HG02852 (cell line): ENCODE results near the gene AUH.
"Not testable (repeated sequence)": the region's sequence is repeated elsewhere in the genome, so short reads cannot be mapped to it uniquely, and the experiment has no call there.

Experiments used
- ATAC-seq: cut with Tn5 transposase; IDR thresholded peaks from one replicate; pipeline ENCODE4 v1.9.1; 2021; ENCODE audit warnings: mild to moderate bottlenecking, moderate library complexity; ENCODE audit not compliant: unreplicated experiment

Gene AUH, protein sequence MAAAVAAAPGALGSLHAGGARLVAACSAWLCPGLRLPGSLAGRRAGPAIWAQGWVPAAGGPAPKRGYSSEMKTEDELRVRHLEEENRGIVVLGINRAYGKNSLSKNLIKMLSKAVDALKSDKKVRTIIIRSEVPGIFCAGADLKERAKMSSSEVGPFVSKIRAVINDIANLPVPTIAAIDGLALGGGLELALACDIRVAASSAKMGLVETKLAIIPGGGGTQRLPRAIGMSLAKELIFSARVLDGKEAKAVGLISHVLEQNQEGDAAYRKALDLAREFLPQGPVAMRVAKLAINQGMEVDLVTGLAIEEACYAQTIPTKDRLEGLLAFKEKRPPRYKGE

DNA sequence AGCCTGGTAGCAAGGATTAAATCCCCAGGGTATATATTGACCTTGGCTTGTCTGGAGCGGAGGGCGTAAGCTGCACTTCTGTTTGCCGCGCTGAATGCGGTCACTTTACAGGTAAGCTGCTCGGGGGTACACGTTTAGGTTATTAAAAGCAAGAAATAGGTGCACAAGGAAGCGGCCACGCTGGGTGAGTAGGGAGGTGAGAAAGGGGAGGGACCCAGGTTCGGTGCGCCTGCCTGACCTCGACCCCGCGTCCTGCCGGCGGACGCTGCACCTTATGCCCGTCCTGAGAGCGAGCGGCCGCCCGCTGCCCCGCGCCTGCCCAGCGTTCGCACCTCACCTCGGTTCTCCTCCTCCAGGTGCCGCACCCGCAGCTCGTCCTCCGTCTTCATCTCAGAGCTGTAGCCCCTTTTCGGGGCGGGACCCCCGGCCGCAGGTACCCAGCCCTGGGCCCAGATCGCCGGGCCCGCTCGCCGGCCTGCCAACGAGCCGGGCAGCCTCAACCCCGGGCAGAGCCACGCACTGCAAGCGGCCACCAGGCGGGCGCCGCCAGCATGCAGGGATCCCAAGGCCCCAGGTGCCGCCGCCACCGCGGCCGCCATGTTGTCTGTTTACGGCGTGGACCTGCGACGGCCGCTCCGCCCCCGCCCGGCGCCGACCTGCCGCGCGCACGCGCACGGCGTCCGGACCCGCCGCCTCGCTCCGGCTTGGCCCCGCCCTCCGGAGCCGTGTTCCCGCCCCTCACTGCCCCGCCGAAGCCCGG, at the start of gene AUH:
TSS of gene AUH (minus strand) at position 628 of the 760 bp plus-strand sequence. CDS start at position 599, 29 bp downstream.
- ATAC-seq: peak; percentile 83

DNA sequence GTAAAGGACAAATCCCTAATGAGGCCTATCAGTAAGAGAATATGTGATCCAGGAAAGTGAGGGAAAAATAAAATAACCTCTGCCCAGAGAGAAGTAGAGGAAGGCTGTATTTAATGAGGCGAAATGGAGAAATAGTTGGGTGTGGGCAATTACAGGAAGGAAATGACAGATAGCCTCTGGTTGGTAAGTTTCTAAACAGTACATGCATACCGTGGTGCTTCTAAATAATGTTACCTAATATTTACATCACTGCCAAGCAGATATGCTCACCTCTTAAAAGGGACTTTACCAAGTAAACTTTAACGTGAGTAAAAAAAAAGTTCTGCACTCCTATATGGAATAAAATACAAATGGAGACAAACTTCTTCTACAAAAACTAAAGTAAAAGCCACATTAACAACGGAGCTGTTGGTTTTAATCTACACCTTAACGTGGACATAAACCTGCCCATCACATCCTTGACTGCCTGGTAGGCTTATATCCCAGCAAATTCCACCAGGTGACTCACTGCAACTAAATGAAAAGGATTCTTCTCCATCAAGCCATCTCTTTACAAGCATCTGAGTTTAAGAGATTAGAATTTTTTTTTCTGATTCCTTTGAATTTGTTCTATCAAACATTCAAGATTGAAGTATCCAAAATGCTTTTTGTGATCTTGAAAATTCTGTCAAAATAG, 49.5 kb upstream of the AUH start:
- no peak for ATAC-seq

DNA sequence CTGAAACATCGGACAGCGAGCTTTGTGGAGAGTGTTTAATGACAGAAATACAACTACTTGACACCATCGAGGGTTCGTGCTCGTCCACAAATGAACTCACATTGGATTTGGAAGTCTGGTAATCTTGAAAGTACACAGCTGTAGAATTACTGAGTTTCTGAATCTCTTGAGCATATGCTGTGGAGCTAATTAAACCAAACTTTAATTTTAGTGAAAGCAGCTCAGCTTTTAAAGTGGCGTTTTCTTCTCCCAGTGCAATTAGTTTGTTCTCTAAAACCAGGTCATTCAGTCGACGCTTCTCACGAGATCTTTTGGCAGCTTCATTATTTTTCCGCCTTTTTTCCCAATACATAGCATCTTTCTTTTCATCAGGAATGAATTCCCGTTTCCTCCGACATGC, 48.4 kb upstream of the AUH start:
- ATAC-seq: no peak

DNA sequence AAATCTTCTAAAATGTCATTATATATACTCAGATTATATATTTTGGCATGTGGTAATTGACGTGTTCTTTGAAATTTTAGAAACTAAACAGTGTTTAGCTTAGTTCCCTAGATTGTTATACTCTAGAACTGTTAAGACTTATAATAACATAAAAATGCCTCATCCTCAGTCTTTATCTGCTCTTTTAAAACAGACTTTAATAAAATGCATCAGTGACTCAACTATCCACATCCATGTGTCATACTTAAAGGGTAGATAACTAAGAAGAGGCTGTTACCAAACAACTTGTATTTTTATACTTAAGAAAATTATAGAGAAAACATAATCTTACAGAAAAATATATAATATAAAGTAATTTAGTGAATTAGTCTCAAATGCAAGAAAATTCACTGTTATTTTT, 46.8 kb upstream of the AUH start:
- no peak for ATAC-seq

DNA sequence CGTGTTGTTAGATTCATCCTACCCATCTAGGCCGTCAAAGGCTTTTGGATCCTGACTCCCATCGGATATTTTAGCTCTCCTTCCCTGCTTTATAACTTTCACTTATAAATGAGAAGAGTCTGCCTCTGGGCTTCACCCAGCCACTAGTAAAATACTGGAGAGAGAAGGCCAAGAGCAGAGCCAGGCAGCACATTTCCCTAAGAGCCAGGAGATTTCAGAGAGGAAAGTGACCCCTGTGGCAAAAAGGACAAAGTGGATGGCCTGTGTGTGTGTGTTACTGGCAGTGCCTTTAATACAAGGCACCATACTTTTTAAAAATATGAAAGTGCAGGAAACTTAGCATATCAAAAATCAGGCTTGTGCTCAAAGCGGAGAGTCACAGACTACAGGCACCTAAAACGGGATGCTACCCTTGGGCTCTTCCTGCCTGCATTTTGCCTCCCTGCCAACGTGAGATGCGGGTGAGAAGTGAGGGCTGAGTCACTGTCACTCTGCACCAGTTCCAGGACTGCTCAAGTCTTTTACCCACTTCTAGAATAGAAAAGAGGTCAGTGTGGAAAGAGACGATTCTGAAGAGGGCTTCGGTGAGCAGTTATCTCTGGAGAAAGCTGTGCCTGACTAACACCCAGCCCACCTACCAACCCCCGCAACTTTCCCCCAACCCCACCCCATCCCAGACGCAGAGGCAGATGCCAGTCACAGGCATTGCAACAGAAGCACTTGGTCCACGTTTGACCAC, 46.0 kb upstream of the AUH start:
- ATAC-seq: no peak

DNA sequence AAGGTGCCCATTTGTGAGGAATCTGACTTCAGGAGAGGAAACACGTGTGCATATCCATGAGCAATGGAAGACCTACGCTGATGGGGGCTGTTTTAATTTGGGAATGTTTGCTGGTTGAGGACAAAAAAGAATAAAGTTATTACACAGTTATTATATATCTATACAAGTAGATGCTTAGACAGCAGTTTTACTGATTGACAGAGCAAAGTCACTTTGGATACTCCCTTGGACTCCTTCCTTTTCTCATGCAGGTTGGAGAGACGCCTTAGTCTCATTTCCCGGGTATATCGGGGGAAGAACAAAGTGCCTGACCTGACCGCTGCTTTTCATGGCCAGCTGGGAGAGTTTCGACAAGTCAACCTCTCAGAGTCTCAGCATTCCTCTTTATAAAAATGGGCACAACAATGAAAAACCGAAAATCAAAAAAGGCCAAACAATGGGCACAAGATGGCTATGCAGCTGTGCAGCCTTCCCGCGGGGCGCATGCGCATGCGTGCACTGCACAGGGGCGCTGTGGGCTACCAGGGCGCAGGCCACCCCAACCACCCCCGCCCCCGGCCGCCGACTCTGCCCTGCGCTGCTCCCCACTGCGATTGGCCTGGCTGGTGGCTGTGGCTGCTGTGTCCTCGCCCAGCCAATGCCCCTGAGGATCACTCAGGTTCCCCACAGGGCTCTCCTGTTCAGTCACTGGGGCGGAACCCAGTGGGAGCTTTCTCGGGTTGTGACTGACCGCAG, 43.8 kb upstream of the AUH start:
- no peak for ATAC-seq

DNA sequence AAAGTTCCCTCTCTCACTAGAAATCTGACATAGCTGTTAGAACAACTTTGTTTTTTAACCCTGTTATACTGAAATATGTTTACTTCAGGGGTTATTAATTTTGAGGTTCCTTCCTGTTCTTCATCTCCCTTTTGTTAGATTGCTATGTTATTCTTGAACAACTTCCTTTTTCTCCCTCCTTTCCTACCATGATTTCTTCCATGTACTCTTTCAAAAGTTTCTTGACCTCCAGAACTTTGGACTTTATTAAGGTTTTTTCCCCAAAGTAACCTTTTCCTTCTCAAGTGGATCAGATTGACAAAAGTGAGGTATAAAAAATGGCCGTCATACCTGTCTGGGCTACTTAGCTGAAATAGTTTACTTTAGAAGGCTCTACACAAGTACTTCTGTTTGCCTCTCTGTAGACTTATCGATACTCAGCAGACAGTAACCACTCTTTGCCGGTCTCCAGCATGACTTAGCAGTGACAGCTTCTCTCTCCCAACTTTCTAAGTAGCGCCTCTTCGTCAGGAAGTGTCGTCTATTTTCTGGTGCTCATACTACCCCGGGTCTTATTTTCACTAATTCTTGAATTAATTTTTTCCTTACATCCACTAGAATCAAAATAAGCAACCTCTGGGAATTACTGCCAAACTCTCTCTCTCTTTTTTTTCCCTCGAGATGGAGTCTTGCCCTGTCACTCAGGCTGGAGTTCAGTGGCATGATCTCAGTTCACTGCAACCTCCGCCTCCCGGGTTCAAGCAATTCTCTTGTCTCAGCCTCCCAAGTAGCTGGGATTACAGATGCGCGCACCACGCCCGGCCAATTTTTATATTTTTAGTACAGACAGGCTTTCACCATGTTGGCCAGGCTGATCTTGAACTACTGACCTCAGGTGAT, 42.2 kb upstream of the AUH start:
- ATAC-seq: no peak

DNA sequence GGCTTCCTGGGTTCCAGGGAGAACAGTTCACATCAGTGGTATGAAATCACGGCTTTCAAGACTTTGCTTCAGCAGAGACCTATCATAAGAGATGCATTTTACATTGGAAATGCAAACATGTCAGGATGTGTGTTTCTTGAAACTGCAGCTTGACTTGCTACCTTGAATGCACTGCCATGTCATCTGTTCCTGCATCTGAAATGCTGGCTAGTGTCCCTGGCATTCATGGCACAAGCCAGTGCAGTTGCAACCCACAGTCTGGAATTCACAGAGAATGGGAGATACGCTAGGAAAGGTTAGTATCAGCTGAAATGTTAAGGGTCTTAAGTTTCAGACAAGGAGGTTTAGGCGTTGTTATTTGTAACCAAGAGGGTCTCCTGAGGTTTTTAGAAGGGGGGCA, 37.2 kb upstream of the AUH start:
- no peak for ATAC-seq

DNA sequence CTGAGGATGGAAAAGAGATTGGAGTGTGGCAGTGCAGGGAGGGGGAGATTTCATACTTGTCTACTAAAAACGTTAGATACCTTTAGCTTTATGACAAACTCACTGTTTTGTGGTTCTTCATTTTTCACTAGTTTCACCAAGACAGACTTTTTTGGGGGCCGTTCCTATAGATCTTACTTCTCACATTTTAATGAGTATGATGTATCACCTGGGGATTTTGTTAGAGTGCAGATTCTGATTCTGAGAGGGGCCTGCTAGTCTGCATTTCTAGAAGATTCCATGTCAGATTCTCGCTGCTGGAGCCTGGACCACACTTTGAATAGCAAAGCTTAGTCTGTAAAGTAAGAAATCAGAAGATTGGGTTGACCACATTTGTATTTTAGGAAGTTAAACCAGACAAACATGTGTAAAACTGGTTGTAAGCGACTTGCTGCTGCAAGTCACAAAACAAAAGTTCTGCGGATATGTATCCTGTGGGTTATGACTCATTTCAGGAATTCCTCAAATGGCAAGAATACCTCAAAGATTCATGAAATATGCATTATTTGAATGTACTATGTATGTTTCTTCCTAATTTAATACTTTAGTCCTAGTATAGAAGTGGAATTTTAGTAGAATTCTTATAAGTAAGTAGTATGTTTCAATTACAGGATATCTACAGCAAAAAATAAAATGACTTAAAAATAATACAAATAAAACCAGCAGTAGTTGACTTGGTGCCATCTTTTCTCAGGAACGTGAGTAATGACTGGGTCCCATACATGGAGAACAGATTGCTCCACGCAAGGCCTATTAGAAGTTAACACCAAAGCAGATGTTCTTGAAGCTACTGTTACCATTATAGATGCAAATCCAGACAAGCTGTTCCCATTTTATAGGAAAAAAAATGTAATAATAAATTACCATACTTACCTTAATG, 34.1 kb upstream of the AUH start:
- peak; percentile 57 for ATAC-seq

DNA sequence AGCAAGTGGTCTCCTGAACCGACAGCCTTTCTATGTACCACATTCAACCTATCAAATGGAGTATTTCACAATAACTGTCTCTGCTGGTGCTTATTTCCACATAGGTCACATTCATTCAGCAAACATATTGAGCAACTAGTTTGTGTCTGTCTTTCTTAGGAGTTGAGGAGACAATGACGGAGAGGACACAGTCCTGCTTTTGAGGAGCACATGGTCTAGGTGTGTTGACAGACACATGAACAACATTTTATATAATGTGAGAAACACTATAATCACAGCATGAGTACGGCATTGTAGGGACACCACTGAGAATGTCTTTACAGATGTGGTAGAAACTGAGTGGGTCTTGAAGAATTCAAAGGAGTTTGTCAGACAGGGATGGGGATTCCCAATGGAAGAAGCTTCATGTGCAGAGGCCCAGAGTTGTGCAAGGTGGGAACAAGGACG, 33.4 kb upstream of the AUH start:
- ATAC-seq: no peak

DNA sequence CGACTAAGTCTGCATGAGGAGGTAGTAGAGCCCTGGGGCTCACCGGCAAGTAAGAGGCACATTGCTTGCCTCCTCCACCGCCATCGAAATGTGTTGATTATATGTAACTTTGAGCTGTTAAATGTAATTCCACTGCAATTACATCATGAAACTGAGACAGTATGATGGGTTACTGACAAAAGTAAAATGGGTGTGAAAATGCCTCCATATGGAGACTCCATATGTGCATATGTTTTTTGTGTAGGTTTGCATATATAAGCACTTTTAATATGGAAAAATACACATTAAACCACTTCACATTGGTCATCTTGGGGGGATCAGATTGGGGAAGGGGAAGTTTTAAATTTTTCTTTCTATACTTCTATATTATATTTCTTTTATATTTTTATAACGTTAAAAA, 32.1 kb upstream of the AUH start:
- ATAC-seq: no peak

DNA sequence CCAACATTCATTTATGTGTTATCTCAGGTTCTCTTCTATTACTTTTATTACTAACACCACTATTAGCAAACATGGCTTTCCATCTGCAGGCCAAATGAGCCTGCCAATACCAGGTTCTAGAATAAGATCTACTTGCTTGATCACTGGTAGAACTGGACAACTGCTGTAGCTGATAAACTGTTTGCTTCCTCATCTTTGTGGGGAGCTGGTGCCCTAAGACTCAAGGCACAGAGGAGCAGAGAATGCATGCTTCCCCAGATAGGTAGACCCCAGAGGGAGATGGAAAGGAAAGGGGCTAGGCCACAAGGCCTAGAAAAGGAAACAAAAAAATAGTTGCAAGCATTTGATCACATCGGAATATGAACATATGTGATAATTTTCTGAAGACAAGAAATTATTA, 30.7 kb upstream of the AUH start:
- ATAC-seq: no peak

DNA sequence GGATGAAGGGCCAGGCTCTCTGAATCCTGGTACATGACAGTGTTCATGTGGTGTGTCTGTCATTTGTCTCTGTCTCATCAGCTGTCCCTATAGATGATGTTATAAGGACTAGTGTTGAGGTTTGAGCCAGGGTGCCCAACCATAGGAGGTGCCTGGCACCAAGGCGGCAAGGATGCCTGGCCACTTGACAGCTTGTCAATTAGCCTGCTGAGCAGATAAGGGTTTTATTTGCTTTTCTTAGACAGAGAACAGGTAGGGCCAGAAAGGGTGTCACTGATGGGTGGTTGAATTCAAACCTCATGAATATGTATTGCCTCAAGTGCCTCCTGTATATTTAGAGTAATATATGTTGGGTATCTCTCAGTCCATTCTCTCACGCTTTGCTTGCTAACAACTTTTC, 30.1 kb upstream of the AUH start:
- ATAC-seq: no peak

DNA sequence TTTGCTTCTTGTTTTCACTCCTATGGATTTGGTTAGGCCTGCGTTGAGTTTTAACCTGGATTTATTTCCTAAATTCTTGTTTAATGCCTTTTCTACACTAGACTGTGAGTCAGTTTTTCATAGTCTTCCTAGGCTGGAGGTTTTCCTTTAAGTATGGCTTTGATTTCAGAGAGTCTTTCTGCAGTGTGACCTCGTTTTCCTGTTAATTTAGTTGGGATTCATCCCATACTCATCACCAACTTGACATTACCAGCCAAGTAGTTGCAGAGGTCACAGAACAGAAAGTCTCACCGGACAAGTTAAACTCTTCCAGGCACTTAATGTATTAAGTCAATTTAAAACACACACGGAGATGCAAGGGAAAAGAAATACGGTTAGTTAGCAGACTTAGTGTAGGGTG, 29.7 kb upstream of the AUH start:
- no peak for ATAC-seq

DNA sequence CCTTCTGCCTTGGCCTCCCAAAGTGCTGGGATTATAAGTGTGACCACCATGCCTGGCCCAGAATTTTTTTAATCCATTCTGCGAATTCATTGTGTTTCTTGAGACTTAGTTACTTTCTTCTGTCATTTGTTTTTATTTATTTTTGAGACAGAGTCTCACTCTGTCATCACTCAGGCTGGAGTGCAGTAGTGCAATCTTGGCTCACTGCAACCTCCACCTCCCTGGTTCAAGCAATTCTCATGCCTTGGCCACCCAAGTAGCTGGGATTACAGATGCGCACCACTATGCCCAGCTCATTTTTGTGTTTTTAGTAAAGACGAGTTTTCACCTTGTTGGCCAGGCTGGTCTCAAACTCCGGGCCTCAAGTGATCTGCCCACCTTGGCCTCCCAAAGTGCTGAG, 28.0 kb upstream of the AUH start:
- not testable (repeated sequence) for ATAC-seq

DNA sequence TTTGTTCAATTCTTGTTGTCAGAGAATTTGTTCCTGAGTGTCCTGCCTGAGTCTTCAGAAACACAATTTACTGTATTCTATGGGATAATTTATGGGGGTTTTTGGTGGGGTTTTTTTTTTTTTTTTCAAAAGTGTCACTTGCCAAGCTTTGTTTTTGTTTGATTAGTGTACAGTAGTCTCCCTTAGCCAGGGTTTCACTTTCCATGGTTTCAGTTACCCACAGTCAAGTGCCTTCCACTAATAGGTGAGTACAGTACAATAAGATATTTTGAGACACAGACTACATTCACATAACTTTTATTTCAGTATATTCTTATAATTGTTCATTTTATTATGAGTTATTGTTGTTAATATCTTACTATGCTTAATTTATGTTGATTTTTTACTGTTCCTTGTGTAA, 25.0 kb upstream of the AUH start:
- no peak for ATAC-seq

DNA sequence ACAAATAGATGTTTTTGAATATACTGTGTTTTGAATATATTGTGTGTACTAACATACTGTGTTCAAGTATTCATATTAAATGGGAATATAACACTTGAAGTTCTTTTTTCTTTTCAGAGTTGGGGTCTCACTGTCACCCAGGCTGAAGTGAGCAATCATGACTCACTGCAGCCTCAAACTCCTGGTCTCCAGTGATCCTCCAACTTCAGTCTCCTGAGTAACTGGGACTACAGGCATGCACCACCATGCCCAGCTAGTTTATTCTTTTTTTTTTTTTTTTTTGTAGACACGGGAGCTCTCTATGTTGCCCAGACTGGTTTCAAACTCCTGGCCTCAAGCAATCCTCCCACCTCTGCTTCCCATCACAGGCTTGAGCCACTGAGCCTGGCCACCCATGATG, 23.2 kb upstream of the AUH start:
- no peak for ATAC-seq

DNA sequence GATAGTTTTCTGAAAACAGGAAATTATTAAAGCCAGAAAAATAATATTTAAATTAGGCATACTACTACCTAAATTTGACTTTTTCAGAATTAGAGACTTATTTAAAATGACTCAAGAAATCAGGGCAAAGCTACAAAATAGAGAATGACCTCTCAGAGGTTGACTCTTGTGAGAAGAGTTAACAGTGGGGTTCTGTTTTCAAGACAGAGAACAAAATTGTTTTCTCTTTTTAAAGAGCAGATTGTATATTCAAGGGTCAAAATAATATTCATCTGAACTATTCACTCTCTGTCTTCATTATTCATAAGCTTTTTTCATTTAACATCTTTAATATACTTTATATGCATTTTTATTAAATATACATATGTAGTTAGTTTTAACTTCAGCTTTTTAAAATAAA, 21.9 kb upstream of the AUH start:
- ATAC-seq: no peak
